Cardiac muscle cell (in vitro differentiated cells and primary cell): ENCODE results near the gene VWF. TPM values are rescaled to one million over a fixed set of nuclear protein-coding genes. Genes with fewer than 3 reads are reported as not detected.

Experiments used
- DNase-seq, 2 donors: peaks; one replicate each; pipeline versions ENCODE4 v3.0.0 to v3.0.0-alpha.2; 2010 to 2017; ENCODE audit warnings: low read depth in 1 of 2, low spot score in 1 of 2
- H3K27ac ChIP-seq: fragments of 200-600 bp; sonication (generic); 2 replicates; pipeline ENCODE4 v1.5.1; 2016
- H3K27me3 ChIP-seq: fragments of 200-600 bp; sonication (generic); 2 replicates; pipeline ENCODE4 v1.6.0; 2016; ENCODE audit warnings: control low read depth
- H3K36me3 ChIP-seq: fragments of 200-600 bp; sonication (generic); 2 replicates; pipeline ENCODE4 v1.5.1; 2016; ENCODE audit warnings: control low read depth
- H3K4me1 ChIP-seq: fragments of 200-600 bp; sonication (generic); 2 replicates; pipeline ENCODE4 v1.8.1; 2017; ENCODE audit warnings: low read depth, mild to moderate bottlenecking, mixed run types
- H3K4me3 ChIP-seq: fragments of 200-600 bp; sonication (generic); 2 replicates; pipeline ENCODE4 v1.5.1; 2016; ENCODE audit warnings: mild to moderate bottlenecking
- H3K9me3 ChIP-seq: fragments of 200-600 bp; sonication (generic); 2 replicates; pipeline ENCODE4 v1.5.1; 2017; ENCODE audit warnings: low read depth, mild to moderate bottlenecking, control low read depth
- polyA plus RNA-seq: library from polyadenylated mRNA; unstranded; fragments of >200 nt; fragmentation: Nextera tagmentation; extraction: Ambion mirVana; gene quantifications from 2 replicates; pipeline ENCODE4 v1.2.1, GENCODE V29; 2016
- total RNA-seq: library from RNA; depleted of rRNA; stranded (reverse); fragments of >200 nt; gene quantifications from 2 replicates; pipeline ENCODE4 v1.2.3, GENCODE V29; 2016
- TF ChIP-seq, protein P1 (sequence below): IDR thresholded peaks from 2 replicates; pipeline ENCODE4 v1.5.1; 2012; ENCODE audit warnings: low read depth, mild to moderate bottlenecking, low read length

The VWF gene
- total and polyA plus RNA-seq, 2 experiments from 2014 or later = 0.03 TPM; not detected in 1

GRCh38 chr12:6045438-6045837 lies 79.0 kb downstream of the VWF start:
- TF ChIP-seq, protein P1, sequence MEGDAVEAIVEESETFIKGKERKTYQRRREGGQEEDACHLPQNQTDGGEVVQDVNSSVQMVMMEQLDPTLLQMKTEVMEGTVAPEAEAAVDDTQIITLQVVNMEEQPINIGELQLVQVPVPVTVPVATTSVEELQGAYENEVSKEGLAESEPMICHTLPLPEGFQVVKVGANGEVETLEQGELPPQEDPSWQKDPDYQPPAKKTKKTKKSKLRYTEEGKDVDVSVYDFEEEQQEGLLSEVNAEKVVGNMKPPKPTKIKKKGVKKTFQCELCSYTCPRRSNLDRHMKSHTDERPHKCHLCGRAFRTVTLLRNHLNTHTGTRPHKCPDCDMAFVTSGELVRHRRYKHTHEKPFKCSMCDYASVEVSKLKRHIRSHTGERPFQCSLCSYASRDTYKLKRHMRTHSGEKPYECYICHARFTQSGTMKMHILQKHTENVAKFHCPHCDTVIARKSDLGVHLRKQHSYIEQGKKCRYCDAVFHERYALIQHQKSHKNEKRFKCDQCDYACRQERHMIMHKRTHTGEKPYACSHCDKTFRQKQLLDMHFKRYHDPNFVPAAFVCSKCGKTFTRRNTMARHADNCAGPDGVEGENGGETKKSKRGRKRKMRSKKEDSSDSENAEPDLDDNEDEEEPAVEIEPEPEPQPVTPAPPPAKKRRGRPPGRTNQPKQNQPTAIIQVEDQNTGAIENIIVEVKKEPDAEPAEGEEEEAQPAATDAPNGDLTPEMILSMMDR = no peak

DNA sequence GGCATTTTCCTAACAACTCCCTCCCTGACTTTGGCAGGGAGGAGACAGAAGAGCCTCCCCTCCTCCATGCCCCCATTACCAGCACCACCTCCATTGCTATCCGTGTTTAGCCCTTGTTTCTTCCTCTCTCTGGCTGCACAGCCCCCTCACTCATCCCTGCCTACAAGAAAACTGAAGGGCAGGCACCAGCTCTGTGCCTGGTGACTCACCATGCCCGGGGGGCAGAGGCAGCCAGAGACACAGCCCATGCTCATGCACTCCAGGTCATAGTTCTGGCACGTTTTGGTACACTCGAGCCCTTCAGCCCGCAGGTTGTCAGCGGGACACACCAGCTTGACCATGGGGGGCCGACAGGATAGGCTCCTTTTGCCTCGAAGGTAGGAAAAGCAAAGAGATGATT lies 80.4 kb downstream of the VWF start:
- H3K4me1 ChIP-seq = no peaks in the 10 kb centered on the region
- no peak for DNase-seq
- no peaks in the 10 kb centered on the region for H3K9me3 ChIP-seq
- H3K27me3 ChIP-seq = no peaks in the 10 kb centered on the region
- no peaks in the 10 kb centered on the region for H3K36me3 ChIP-seq
- no peak overlapping the region for H3K27ac ChIP-seq
- H3K4me3 ChIP-seq = no peak overlapping the region
- TF ChIP-seq, protein P1 = no peak

More at GRCh38 chr12:6045438-6045837, 79.0 kb downstream of the VWF start:
- Histone ChIP-seq H3K27me3 (no peaks in the 10 kb centered on the region), H3K4me3 (no peak overlapping the region), H3K9me3 (no peaks in the 10 kb centered on the region), H3K36me3 (no peaks in the 10 kb centered on the region), H3K27ac (no peak overlapping the region), H3K4me1 (no peaks in the 10 kb centered on the region)
- DNase-seq = no peak

- Histone ChIP-seq H3K36me3 (no peaks in the 10 kb centered on the region), H3K4me3 (no peak overlapping the region), H3K4me1 (no peaks in the 10 kb centered on the region), H3K9me3 (no peaks in the 10 kb centered on the region), H3K27ac (no peak overlapping the region), H3K27me3 (no peaks in the 10 kb centered on the region)
- TF ChIP-seq, protein P1 = no peak
- DNase-seq = no peak
Observed at GRCh38 chr12:6042446-6042845, 82.0 kb downstream of the VWF start.

GRCh38 chr12:6041891-6042290 lies 82.6 kb downstream of the VWF start:
- H3K27ac ChIP-seq = no peak overlapping the region
- no peaks in the 10 kb centered on the region for H3K4me1 ChIP-seq
- TF ChIP-seq, protein P1 = no peak
- H3K36me3 ChIP-seq = no peaks in the 10 kb centered on the region
- peak in 1 of 2 donors; percentile 62 for DNase-seq
- no peaks in the 10 kb centered on the region for H3K9me3 ChIP-seq
- no peaks in the 10 kb centered on the region for H3K27me3 ChIP-seq
- no peak overlapping the region for H3K4me3 ChIP-seq

DNA sequence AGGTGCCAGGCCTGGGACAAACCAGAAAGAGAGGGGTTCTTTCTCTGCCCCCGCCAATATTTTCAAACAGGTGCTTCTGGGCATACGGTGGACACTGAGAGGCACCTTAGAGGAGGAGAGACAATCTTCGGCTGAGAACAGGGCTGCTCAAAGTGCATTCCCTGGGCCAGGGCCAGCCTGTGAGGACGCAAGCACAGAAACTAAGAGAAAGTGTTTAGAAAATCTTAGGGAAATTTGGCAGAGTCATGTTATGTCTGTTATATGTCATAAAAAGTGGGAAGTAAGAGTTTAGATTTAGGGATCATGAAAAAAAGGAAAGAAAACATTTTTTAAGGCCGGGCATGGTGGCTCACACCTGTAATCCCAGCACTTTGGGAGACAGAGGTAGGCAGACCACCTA lies 83.7 kb downstream of the VWF start:
- Histone ChIP-seq H3K27me3 (no peaks in the 10 kb centered on the region), H3K9me3 (no peaks in the 10 kb centered on the region), H3K4me1 (no peaks in the 10 kb centered on the region), H3K4me3 (no peak overlapping the region), H3K27ac (no peak overlapping the region), H3K36me3 (no peaks in the 10 kb centered on the region)
- no peak for DNase-seq
- TF ChIP-seq, protein P1 = no peak
